Measurements from ENCODE around the gene DDN. TPM values are rescaled to one million over a fixed set of nuclear protein-coding genes. Genes with fewer than 3 reads are reported as not detected.

DDN gene
- polyA plus RNA-seq, 3 donors: 76.0 to 85.9 (median 81.6) TPM

- no peak for DNase-seq (ENCODE audit: low read depth in 3 of 3, low spot score in 2 of 3)
Observed at GRCh38 chr12:49015196-49015595, 16.0 kb upstream of the DDN start.

- no peak for DNase-seq (ENCODE audit: low read depth in 3 of 3, low spot score in 2 of 3)
Observed at GRCh38 chr12:49014547-49014946, 15.4 kb upstream of the DDN start.

- DNase-seq (ENCODE audit: low read depth in 3 of 3, low spot score in 2 of 3): no peak
Observed at GRCh38 chr12:49013428-49013827, 14.3 kb upstream of the DDN start.

GRCh38 chr12:49012739-49013138 lies 13.6 kb upstream of the DDN start:
- no peak for DNase-seq (ENCODE audit: low read depth in 3 of 3, low spot score in 2 of 3)

GRCh38 chr12:49010092-49010668 lies 11.0 kb upstream of the DDN start:
- no peak for DNase-seq (ENCODE audit: low read depth in 3 of 3, low spot score in 2 of 3)

- no peak for DNase-seq (ENCODE audit: low read depth in 3 of 3, low spot score in 2 of 3)
Observed at GRCh38 chr12:49008943-49009342, 9.8 kb upstream of the DDN start.

GRCh38 chr12:49000346-49000745 lies 1.2 kb upstream of the DDN start:
- DNase-seq (ENCODE audit: low read depth in 3 of 3, low spot score in 2 of 3): no peak

GRCh38 chr12:48998497-48999353 lies 450 bp downstream of the DDN start:
- DNase-seq (ENCODE audit: low read depth in 3 of 3, low spot score in 2 of 3): no peak

GRCh38 chr12:48997719-48998496 lies 1.3 kb downstream of the DDN start:
- DNase-seq (ENCODE audit: low read depth in 3 of 3, low spot score in 2 of 3): no peak

- DNase-seq (ENCODE audit: low read depth in 3 of 3, low spot score in 2 of 3): no peak
Observed at GRCh38 chr12:48996794-48997718, 2.1 kb downstream of the DDN start.

GRCh38 chr12:48995086-48995879 lies 3.9 kb downstream of the DDN start:
- peak in 1 of 3 donors; percentile 80 for DNase-seq (ENCODE audit: low read depth in 3 of 3, low spot score in 2 of 3)

- DNase-seq (ENCODE audit: low read depth in 3 of 3, low spot score in 2 of 3): no peak
Observed at GRCh38 chr12:48994224-48995085, 4.7 kb downstream of the DDN start.

GRCh38 chr12:48993787-48994186 lies 5.4 kb downstream of the DDN start:
- no peak for DNase-seq (ENCODE audit: low read depth in 3 of 3, low spot score in 2 of 3)

GRCh38 chr12:48991247-48992050 lies 7.7 kb downstream of the DDN start:
- DNase-seq (ENCODE audit: low read depth in 3 of 3, low spot score in 2 of 3): no peak

- DNase-seq (ENCODE audit: low read depth in 3 of 3, low spot score in 2 of 3): no peak
Observed at GRCh38 chr12:48990552-48990951, 8.6 kb downstream of the DDN start.

- DNase-seq (ENCODE audit: low read depth in 3 of 3, low spot score in 2 of 3): no peak
Observed at GRCh38 chr12:48988030-48988649, 11.0 kb downstream of the DDN start.

- no peak for DNase-seq (ENCODE audit: low read depth in 3 of 3, low spot score in 2 of 3)
Observed at GRCh38 chr12:48986720-48987291, 12.4 kb downstream of the DDN start.
